ENCODE results near the gene MRTFA. TPM values are rescaled to one million over a fixed set of nuclear protein-coding genes. Genes with fewer than 3 reads are reported as not detected.

MRTFA gene
- polyA plus RNA-seq, 2 of the 4 experiments (the other 2 are of a cell fraction), result 6.8 to 48.3 TPM

- POLR2A ChIA-PET, result no interaction called here
- Histone ChIP-seq H3K9me3 (peaks cover 10% of the 10 kb centered on the region), H3K4me1 (peaks cover 69% of the 10 kb centered on the region), H3K4me3 (no peak overlapping the region), H3K4me2 (no peak overlapping the region), H3K27ac (peak overlapping the region; percentile 65 to 68; a peak in 5 of 6 replicates)
- no peak for DNase-seq (ENCODE audit: low read depth in 1 of 2, low spot score in 1 of 2)
- TF ChIP-seq ATOH8 (CRISPR knock-in tag; IDR thresholded peaks at IDR 0.05; ENCODE audit: low read depth), result no peak
- no peak for TF ChIP-seq GATA3 (IDR thresholded peaks at IDR 0.05; ENCODE audit: borderline replicate concordance)
- WGBS (ENCODE audit: missing lambda C conversion rate), result 94% methylated on average over 2 of the region's 2 CpGs
- ATAC-seq, result no peak
- no peak for FAIRE-seq
- CTCF ChIA-PET, result no interaction called here
Observed at GRCh38 chr22:40522141-40522540, 114.4 kb downstream of the MRTFA start.

GRCh38 chr22:40521046-40521445, 115.5 kb downstream of the MRTFA start:
- H3K9me3 ChIP-seq, result peaks cover 10% of the 10 kb centered on the region
- TF ChIP-seq NPAS2 (CRISPR knock-in tag; IDR thresholded peaks at IDR 0.05; ENCODE audit: borderline replicate concordance) (no peak), HDAC2 (IDR thresholded peaks at IDR 0.05) (no peak), CTCF (IDR thresholded peaks at IDR 0.05) (no peak), CBX8 (IDR thresholded peaks at IDR 0.05) (no peak), ZFP36 (IDR thresholded peaks at IDR 0.05; ENCODE audit: borderline replicate concordance, partially characterized antibody) (no peak), EHF (CRISPR knock-in tag; IDR thresholded peaks at IDR 0.05) (no peak), GATA3 (IDR thresholded peaks at IDR 0.05; ENCODE audit: borderline replicate concordance) (no peak)
- no peak overlapping the region for H3K27ac ChIP-seq
- no peak overlapping the region for H3K4me3 ChIP-seq
- ChIA-PET CTCF (no interaction called here), POLR2A (interaction anchor here (0.8 kb wide), 1 partner anchor 9 kb away, joined by 3 read pairs; no protein-coding TSS in a partner anchor)
- ATAC-seq (no peak), DNase-seq (ENCODE audit: low read depth in 1 of 2, low spot score in 1 of 2) (no peak), FAIRE-seq (no peak)
- 63% methylated on average over 1 of the region's 1 CpG for WGBS (ENCODE audit: missing lambda C conversion rate)
- H3K4me2 ChIP-seq, result no peak overlapping the region
- H3K4me1 ChIP-seq, result peaks cover 69% of the 10 kb centered on the region

DNA sequence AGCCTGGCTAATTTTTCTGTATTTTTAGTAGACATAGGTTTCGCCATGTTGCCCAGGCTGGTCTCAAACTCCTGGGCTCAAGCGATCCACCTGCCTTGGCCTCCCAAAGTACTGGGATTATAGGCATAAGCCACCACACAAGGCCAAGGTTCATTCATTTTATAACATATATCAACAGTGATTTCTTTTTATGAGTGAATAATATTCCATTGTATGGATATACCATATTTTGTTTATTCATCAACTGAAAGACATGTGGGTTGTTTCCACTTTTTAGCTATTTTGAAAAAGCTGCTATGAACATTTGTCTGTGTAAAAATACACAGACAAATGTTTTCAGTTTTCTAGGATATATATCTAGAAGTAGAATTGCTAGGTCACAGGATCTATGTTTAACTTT, 116.0 kb downstream of the MRTFA start:
- TF ChIP-seq CHD2 (IDR thresholded peaks at IDR 0.05; ENCODE audit: low read length, partially characterized antibody) (no peak), RFX5 (IDR thresholded peaks at IDR 0.05) (no peak), FOXS1 (CRISPR knock-in tag; IDR thresholded peaks at IDR 0.05) (no peak), HOXB5 (CRISPR knock-in tag; IDR thresholded peaks at IDR 0.05) (no peak), HOXA7 (CRISPR knock-in tag; IDR thresholded peaks at IDR 0.05) (no peak), SREBF2 (IDR thresholded peaks at IDR 0.05) (no peak), E2F6 (IDR thresholded peaks at IDR 0.05; ENCODE audit: borderline replicate concordance, low read depth) (no peak), ZC3H11A (IDR thresholded peaks at IDR 0.05) (no peak), ATOH8 (CRISPR knock-in tag; IDR thresholded peaks at IDR 0.05; ENCODE audit: low read depth) (no peak), MYC (IDR thresholded peaks at IDR 0.05; ENCODE audit: borderline replicate concordance, low read length) (no peak), TP53 (CRISPR knock-in tag; IDR thresholded peaks at IDR 0.05) (no peak), HOXB13 (CRISPR knock-in tag; IDR thresholded peaks at IDR 0.05; ENCODE audit: low read depth) (no peak), POLR2AphosphoS2 (conservative IDR thresholded peaks at IDR 0.05; ENCODE audit: low read length) (no peak), JUNB (IDR thresholded peaks at IDR 0.05) (no peak), MAFK (IDR thresholded peaks at IDR 0.05; ENCODE audit: partially characterized antibody) (no peak), SMC3 (IDR thresholded peaks at IDR 0.05) (no peak), RNF2 (IDR thresholded peaks at IDR 0.05; ENCODE audit: borderline replicate concordance, low read depth) (no peak), RCOR1 (IDR thresholded peaks at IDR 0.05; ENCODE audit: low read depth, low read length) (no peak)
- Histone ChIP-seq H3K4me2 (no peak overlapping the region), H3K4me1 (peaks cover 69% of the 10 kb centered on the region), H3K4me3 (no peak overlapping the region), H3K9me3 (peaks cover 10% of the 10 kb centered on the region), H3K27ac (peak overlapping the region in 1 of 2 experiments; percentile 37; a peak in 3 of 6 replicates)
- ATAC-seq (no peak), DNase-seq (ENCODE audit: low read depth in 1 of 2, low spot score in 1 of 2) (no peak), FAIRE-seq (no peak)
- 89% methylated on average over 2 of the region's 2 CpGs for WGBS (ENCODE audit: missing lambda C conversion rate)
- POLR2A ChIA-PET, result interaction anchor here (0.8 kb wide), 1 partner anchor 8 kb away, joined by 3 read pairs; no protein-coding TSS in a partner anchor
- CTCF ChIA-PET, result no interaction called here

All from A549 (cell line).